SK-N-DZ (cell line): ENCODE measurements around the gene NFE2.

ENCODE experiments used
- DNase-seq: peaks from one replicate; pipeline ENCODE4 v3.0.0-alpha.2; 2015; ENCODE audit warnings: low spot score

Gene NFE2

GRCh38 chr12:54306925-54307741 lies 6.3 kb upstream of the NFE2 start:
- DNase-seq = no peak

GRCh38 chr12:54304187-54304810 lies 3.5 kb upstream of the NFE2 start:
- no peak for DNase-seq

- DNase-seq = no peak
Observed at GRCh38 chr12:54303640-54304039, 2.8 kb upstream of the NFE2 start.

GRCh38 chr12:54301428-54302048 lies 723 bp upstream of the NFE2 start:
- no peak for DNase-seq

- no peak for DNase-seq
Observed at GRCh38 chr12:54300225-54300731, 537 bp downstream of the NFE2 start.

GRCh38 chr12:54299515-54300224 lies 1.1 kb downstream of the NFE2 start:
- DNase-seq = no peak

- no peak for DNase-seq
Observed at GRCh38 chr12:54298904-54299303, 1.9 kb downstream of the NFE2 start.

GRCh38 chr12:54296393-54297099 lies 4.3 kb downstream of the NFE2 start:
- no peak for DNase-seq

GRCh38 chr12:54294953-54295566 lies 5.8 kb downstream of the NFE2 start:
- no peak for DNase-seq

- DNase-seq = peak; percentile 57
Observed at GRCh38 chr12:54294152-54294952, 6.5 kb downstream of the NFE2 start.

GRCh38 chr12:54292931-54293241 lies 7.9 kb downstream of the NFE2 start:
- no peak for DNase-seq

- peak; percentile 63 for DNase-seq
Observed at GRCh38 chr12:54292083-54292930, 8.5 kb downstream of the NFE2 start.

GRCh38 chr12:54287261-54288157 lies 13.3 kb downstream of the NFE2 start:
- no peak for DNase-seq

- no peak for DNase-seq
Observed at GRCh38 chr12:54286042-54287030, 14.5 kb downstream of the NFE2 start.

GRCh38 chr12:54285150-54286041 lies 15.4 kb downstream of the NFE2 start:
- DNase-seq = no peak
